ENCODE data around the gene DUSP6. TPM values are rescaled to one million over a fixed set of nuclear protein-coding genes. Genes with fewer than 3 reads are reported as not detected.

The DUSP6 gene
- total and polyA plus RNA-seq, 2 of the 13 experiments (the other 11 are each of a cell fraction or from before 2014, with no cell fraction given) = 40.9 to 161 TPM

- TF ChIP-seq, protein P1, sequence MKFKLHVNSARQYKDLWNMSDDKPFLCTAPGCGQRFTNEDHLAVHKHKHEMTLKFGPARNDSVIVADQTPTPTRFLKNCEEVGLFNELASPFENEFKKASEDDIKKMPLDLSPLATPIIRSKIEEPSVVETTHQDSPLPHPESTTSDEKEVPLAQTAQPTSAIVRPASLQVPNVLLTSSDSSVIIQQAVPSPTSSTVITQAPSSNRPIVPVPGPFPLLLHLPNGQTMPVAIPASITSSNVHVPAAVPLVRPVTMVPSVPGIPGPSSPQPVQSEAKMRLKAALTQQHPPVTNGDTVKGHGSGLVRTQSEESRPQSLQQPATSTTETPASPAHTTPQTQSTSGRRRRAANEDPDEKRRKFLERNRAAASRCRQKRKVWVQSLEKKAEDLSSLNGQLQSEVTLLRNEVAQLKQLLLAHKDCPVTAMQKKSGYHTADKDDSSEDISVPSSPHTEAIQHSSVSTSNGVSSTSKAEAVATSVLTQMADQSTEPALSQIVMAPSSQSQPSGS (CRISPR knock-in tag; IDR thresholded peaks at IDR 0.05) = peak; percentile 68
- TF ChIP-seq ZNF563 (CRISPR knock-in tag; IDR thresholded peaks at IDR 0.05) (no peak), RELA (CRISPR knock-in tag; IDR thresholded peaks at IDR 0.05) (no peak), STAG1 (CRISPR knock-in tag; IDR thresholded peaks at IDR 0.05) (peak; percentile 22; the same call in 1 of the 2 replicates), HINFP (CRISPR knock-in tag; IDR thresholded peaks at IDR 0.05; ENCODE audit: low read depth) (no peak), ERF (CRISPR knock-in tag; IDR thresholded peaks at IDR 0.05) (peak; percentile 92), RBAK (CRISPR knock-in tag; IDR thresholded peaks at IDR 0.05) (no peak), SIX1 (CRISPR knock-in tag; IDR thresholded peaks at IDR 0.05; ENCODE audit: borderline replicate concordance) (peak; percentile 49; the same call in 1 of the 2 replicates), ZNF530 (CRISPR knock-in tag; IDR thresholded peaks at IDR 0.05; ENCODE audit: low read depth) (no peak), JUN (CRISPR knock-in tag; IDR thresholded peaks at IDR 0.05) (peak; percentile 61; the same call in 1 of the 2 replicates), BCL6 (CRISPR knock-in tag; IDR thresholded peaks at IDR 0.05) (peak; percentile 82), IKZF4 (CRISPR knock-in tag; IDR thresholded peaks at IDR 0.05; ENCODE audit: borderline replicate concordance, low read depth, not compliant biosample characterization) (no peak), FOXK2 (IDR thresholded peaks at IDR 0.05) (peak; percentile 74), MED13 (CRISPR knock-in tag; IDR thresholded peaks at IDR 0.05) (0 out of 2 replicates have a peak, but pooled peaks have one; percentile 52), ZNF674 (CRISPR knock-in tag; IDR thresholded peaks at IDR 0.05; ENCODE audit: low read depth) (no peak), ZNF331 (CRISPR knock-in tag; IDR thresholded peaks at IDR 0.05) (peak; percentile 73), MYPOP (CRISPR knock-in tag; IDR thresholded peaks at IDR 0.05) (peak; percentile 41; the same call in 1 of the 2 replicates)
Observed at GRCh38 chr12:89390802-89391673, 38.7 kb upstream of the DUSP6 start (continued).
